GM10266 (cell line): Measurements from ENCODE around the gene DHCR24.

Experiments
- DNase-seq: peaks from one replicate; pipeline ENCODE4 v3.0.0; 2012; ENCODE audit errors: extremely low spot score
- TF ChIP-seq, protein P1 (sequence below): IDR thresholded peaks from 2 replicates; pipeline ENCODE4 v1.5.1; 2012; ENCODE audit warnings: mild to moderate bottlenecking, low read depth; ENCODE audit not compliant: control insufficient read depth, insufficient read depth; ENCODE audit errors: missing control alignments

DHCR24 gene

GRCh38 chr1:54861070-54861761 is 25.8 kb downstream of the DHCR24 start:
- TF ChIP-seq, protein P1, sequence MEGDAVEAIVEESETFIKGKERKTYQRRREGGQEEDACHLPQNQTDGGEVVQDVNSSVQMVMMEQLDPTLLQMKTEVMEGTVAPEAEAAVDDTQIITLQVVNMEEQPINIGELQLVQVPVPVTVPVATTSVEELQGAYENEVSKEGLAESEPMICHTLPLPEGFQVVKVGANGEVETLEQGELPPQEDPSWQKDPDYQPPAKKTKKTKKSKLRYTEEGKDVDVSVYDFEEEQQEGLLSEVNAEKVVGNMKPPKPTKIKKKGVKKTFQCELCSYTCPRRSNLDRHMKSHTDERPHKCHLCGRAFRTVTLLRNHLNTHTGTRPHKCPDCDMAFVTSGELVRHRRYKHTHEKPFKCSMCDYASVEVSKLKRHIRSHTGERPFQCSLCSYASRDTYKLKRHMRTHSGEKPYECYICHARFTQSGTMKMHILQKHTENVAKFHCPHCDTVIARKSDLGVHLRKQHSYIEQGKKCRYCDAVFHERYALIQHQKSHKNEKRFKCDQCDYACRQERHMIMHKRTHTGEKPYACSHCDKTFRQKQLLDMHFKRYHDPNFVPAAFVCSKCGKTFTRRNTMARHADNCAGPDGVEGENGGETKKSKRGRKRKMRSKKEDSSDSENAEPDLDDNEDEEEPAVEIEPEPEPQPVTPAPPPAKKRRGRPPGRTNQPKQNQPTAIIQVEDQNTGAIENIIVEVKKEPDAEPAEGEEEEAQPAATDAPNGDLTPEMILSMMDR = no peak
- DNase-seq = peak; percentile 34

DNA sequence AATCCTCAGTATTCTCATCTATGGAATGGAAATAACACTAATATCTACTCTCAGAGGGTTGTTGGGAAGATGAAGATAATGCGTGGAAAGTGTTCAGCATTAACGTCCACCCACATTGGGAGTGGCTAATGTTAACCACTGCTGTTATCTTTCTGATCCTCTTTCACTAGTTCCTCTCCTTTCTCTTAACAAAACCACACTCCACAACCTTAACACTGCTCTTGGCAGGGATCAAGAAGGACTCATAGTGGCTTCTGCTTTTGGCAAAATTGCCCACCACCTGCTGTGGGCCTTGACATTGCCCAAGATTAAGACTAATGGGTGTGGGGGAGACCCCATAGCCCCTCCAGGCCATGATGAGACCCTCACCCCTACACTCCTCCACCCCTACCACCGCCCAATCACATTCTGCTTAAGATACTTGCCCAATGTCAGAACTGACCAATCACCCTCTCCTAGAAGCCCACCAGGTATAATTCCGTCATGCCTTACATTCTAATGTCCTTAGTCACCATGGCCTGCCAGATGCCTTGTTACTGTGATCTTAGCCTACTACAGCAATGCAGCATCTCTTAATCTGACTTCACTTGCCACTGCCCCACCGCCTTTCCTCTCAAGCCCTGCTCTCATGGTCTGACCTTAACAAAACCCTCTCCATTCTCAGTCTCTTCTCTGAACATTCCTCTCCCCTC is 27.1 kb downstream of the DHCR24 start:
- DNase-seq = no peak
- TF ChIP-seq, protein P1 = no peak

DNA sequence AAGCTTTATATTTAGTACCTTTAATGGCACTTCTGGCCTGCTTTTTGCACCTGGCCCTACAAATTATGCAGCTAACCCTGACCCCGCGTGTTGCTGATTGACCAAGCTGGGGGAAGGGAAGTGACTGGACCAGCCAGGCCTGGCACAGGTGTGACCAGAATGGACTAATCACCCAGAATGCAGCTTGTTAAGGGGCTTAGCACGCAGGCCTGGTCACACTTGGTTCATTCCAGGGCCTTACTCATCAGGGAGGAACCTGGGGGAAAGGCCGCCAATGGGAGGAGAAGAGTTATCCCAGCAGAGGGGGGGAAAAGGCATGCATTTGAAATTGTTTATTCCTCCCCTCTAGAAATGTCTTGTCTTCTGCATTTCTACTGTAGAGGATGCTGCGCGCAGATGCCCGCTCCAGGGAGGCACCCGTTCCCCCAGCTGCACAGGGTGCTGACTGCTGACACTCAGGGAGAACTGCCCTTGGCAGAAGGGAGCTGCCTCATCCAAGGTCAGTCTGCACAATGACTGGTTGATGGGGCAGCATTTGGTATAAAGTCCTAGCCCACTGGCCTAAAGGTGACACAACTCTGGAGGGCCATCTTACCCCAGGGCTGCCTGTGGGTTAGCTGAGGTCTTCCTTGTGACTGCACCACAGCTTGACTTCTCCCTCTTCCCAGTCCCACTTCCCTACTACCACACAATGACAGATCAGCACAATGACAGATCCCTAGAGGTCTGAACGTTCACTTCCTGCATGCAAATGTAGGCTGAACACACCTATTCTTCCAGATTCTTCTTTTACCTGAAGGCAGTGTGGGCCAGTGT is 29.0 kb downstream of the DHCR24 start:
- TF ChIP-seq, protein P1 = no peak
- no peak for DNase-seq

GRCh38 chr1:54857141-54857540 is 29.9 kb downstream of the DHCR24 start:
- TF ChIP-seq, protein P1 = no peak
- no peak for DNase-seq

- DNase-seq = no peak
- TF ChIP-seq, protein P1 = no peak
Measured at GRCh38 chr1:54854381-54855020, 32.5 kb downstream of the DHCR24 start.

DNA sequence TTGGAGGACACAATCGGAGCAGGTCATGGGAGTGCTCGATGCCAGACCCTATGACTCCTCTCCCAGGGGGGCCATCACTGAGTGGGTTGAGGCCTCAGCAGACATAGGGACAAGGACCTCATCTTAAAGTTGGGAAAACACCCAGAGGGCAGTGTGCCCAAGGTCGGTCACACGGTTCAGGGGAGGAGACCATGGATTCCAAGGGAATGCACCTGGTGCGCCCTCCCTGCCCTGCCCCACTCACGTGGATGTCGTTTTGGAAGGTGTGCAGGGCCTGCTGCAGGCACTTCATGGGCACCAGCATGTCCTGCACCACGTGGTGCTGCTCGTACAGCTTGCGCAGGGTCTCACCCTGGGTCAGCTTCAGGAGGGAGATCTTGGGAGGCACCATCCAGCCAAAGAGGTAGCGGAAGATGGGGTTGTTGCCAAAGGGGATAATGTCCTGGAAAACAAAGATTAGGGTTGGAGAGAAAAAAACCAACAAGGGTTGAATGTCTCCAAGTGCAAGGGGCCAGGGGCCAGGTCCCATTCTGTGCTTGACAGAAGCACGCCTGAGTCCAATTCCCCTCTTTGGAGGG is 33.1 kb downstream of the DHCR24 start:
- no peak for DNase-seq
- TF ChIP-seq, protein P1 = no peak
